WTC11 (cell line): ENCODE measurements around the gene HSPA1B. TPM values are rescaled to one million over a fixed set of nuclear protein-coding genes. Genes with fewer than 3 reads are reported as not detected.

ENCODE experiments used
- ATAC-seq: fragments of 200-7000 bp; cut with Tn5 transposase; 2 replicates; pipeline ENCODE4 v1.10.0; 2021; ENCODE audit warnings: mild to moderate bottlenecking, moderate library complexity
- CTCF ChIA-PET: fragments of 300-600 bp; sonication (Branson Sonifier 250); formaldehyde crosslinking; loops from one replicate; lab custom pipeline; 2021; ENCODE audit warnings: antibody characterized with exemption; lab: Charles Lee
- POLR2A ChIA-PET: fragments of 350-600 bp; sonication (Branson Sonifier 250); formaldehyde crosslinking; loops from one replicate; lab custom pipeline; 2021; ENCODE audit warnings: antibody characterized with exemption; lab: Charles Lee
- DNase-seq: peaks from one replicate; pipeline ENCODE4 v3.0.0; 2021; ENCODE audit warnings: low spot score
- H3K27ac Mint-ChIP-seq: 2 replicates; pipeline ENCODE4 v1.8.0; 2021; ENCODE audit warnings: mixed read lengths
- H3K27me3 Mint-ChIP-seq: 2 replicates; pipeline ENCODE4 v1.8.0; 2021; ENCODE audit warnings: low read depth, mild to moderate bottlenecking, moderate library complexity, mixed read lengths
- H3K36me3 Mint-ChIP-seq: 2 replicates; pipeline ENCODE4 v1.8.0; 2021; ENCODE audit warnings: mixed read lengths
- H3K4me1 Mint-ChIP-seq: 2 replicates; pipeline ENCODE4 v1.8.0; 2022; ENCODE audit warnings: mixed read lengths
- H3K4me3 Mint-ChIP-seq: 2 replicates; pipeline ENCODE4 v1.8.0; 2021; ENCODE audit warnings: mild to moderate bottlenecking, moderate library complexity, mixed read lengths
- H3K9me3 Mint-ChIP-seq: 2 replicates; pipeline ENCODE4 v1.8.0; 2021; ENCODE audit warnings: mixed read lengths
- CBFB ChIP-seq: sonication (generic); formaldehyde crosslinking; IDR thresholded peaks from 2 replicates; pipeline ENCODE4 v1.8.1; 2022; ENCODE audit warnings: mild to moderate bottlenecking, low read depth, missing genetic modification reagents
- EMX1 ChIP-seq: fragments of 250-450 bp; sonication (Bioruptor Pico); IDR thresholded peaks from 2 replicates; pipeline ENCODE4 v1.8.0; 2021; ENCODE audit warnings: mild to moderate bottlenecking
- FOXP1 ChIP-seq: sonication (generic); formaldehyde crosslinking; IDR thresholded peaks from 2 replicates; pipeline ENCODE4 v1.8.0; 2022; ENCODE audit warnings: missing genetic modification reagents, mild to moderate bottlenecking, moderate library complexity, borderline replicate concordance
- HMGA2 ChIP-seq: fragments of 250-450 bp; sonication (Bioruptor Pico); IDR thresholded peaks from 2 replicates; pipeline ENCODE4 v1.4.0; 2021; ENCODE audit warnings: mild to moderate bottlenecking, moderate library complexity
- NFATC4 ChIP-seq: fragments of 250-450 bp; sonication (Bioruptor Pico); IDR thresholded peaks from 2 replicates; pipeline ENCODE4 v1.9.0; 2021; ENCODE audit warnings: mild to moderate bottlenecking
- NFE2L1 ChIP-seq: sonication (generic); formaldehyde crosslinking; IDR thresholded peaks from 2 replicates; pipeline ENCODE4 v1.8.1; 2023; ENCODE audit warnings: missing genetic modification reagents
- NR3C1 ChIP-seq: sonication (generic); formaldehyde crosslinking; conservative IDR thresholded peaks from 2 replicates; pipeline ENCODE4 v1.8.1; 2023; ENCODE audit warnings: low read depth, mild to moderate bottlenecking, missing genetic modification reagents
- OVOL2 ChIP-seq: fragments of 250-450 bp; sonication (Bioruptor Pico); IDR thresholded peaks from 2 replicates; pipeline ENCODE4 v1.9.0; 2021; ENCODE audit warnings: mild to moderate bottlenecking, borderline replicate concordance
- PRRX2 ChIP-seq: fragments of 250-450 bp; sonication (Bioruptor Pico); IDR thresholded peaks from 2 replicates; pipeline ENCODE4 v1.8.0; 2021; ENCODE audit warnings: mild to moderate bottlenecking
- SMAD4 ChIP-seq: sonication (generic); formaldehyde crosslinking; IDR thresholded peaks from 2 replicates; pipeline ENCODE4 v1.8.0; 2022; ENCODE audit warnings: mild to moderate bottlenecking, missing genetic modification reagents
- ZNF232 ChIP-seq: sonication (generic); formaldehyde crosslinking; IDR thresholded peaks from 2 replicates; pipeline ENCODE4 v1.8.0; 2022; ENCODE audit warnings: mild to moderate bottlenecking, missing genetic modification reagents
- total RNA-seq: library from RNA; stranded (reverse); gene quantifications from 3 replicates; pipeline ENCODE4 v1.2.3, GENCODE V29; 2021
- TF ChIP-seq, protein P1 (sequence below): fragments of 250-450 bp; sonication (Bioruptor Pico); IDR thresholded peaks from 2 replicates; pipeline ENCODE4 v1.9.0; 2021; ENCODE audit warnings: mild to moderate bottlenecking
- TF ChIP-seq, protein P2 (sequence below): fragments of 250-450 bp; sonication (Bioruptor Pico); IDR thresholded peaks from 2 replicates; pipeline ENCODE4 v1.9.0; 2021; ENCODE audit warnings: mild to moderate bottlenecking, borderline replicate concordance

The HSPA1B gene
- total RNA-seq, 1 experiment from 2014 or later = 75.3 TPM

DNA sequence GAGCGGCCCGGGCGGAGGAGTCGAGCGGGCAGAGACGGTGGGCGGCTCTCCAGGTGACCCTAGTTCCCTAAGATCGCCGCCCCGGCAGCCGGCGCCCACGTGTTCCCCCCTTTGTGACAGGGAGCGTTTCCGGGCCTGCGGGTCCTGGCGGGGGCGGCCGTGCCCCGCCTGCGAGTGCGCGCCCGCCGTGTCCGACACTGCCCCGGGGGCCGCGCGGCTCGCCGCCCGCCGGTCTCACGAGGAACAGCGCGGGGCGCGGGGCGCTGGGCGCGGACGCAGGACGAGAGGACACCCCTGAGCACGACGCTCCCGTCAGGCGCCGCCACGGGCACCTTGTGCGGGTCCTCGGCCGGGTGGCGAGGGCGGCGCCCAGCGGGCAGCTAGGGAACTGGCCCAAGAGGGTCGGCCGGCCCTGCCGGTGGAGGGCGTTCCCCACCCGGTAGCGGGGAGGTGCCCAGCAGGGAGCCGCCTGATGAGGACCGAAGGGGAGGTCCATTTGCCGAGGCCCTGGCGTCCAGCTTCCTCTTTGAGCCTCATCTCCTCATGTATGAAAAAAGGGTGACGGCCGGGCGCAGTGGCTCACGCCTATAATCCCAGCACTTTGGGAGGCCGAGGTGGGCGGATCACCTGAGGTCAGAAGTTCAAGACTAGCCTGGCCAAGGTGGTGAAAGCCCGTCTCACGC is 31.8 kb upstream of the HSPA1B start, which contains the start of gene VARS1 (continued):
- TF ChIP-seq EMX1 (CRISPR knock-in tag) = peak; percentile 77
- TF ChIP-seq CBFB (CRISPR knock-in tag) = no peak
- no peak for TF ChIP-seq SMAD4 (CRISPR knock-in tag)
- peak; percentile 87 for TF ChIP-seq PRRX2
- no peak for TF ChIP-seq NFE2L1 (CRISPR knock-in tag)
- TF ChIP-seq, protein P1, sequence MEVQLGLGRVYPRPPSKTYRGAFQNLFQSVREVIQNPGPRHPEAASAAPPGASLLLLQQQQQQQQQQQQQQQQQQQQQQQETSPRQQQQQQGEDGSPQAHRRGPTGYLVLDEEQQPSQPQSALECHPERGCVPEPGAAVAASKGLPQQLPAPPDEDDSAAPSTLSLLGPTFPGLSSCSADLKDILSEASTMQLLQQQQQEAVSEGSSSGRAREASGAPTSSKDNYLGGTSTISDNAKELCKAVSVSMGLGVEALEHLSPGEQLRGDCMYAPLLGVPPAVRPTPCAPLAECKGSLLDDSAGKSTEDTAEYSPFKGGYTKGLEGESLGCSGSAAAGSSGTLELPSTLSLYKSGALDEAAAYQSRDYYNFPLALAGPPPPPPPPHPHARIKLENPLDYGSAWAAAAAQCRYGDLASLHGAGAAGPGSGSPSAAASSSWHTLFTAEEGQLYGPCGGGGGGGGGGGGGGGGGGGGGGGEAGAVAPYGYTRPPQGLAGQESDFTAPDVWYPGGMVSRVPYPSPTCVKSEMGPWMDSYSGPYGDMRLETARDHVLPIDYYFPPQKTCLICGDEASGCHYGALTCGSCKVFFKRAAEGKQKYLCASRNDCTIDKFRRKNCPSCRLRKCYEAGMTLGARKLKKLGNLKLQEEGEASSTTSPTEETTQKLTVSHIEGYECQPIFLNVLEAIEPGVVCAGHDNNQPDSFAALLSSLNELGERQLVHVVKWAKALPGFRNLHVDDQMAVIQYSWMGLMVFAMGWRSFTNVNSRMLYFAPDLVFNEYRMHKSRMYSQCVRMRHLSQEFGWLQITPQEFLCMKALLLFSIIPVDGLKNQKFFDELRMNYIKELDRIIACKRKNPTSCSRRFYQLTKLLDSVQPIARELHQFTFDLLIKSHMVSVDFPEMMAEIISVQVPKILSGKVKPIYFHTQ (CRISPR knock-in tag) = no peak
- TF ChIP-seq NFATC4 (CRISPR knock-in tag) = no peak
- no peak for TF ChIP-seq OVOL2

DNA sequence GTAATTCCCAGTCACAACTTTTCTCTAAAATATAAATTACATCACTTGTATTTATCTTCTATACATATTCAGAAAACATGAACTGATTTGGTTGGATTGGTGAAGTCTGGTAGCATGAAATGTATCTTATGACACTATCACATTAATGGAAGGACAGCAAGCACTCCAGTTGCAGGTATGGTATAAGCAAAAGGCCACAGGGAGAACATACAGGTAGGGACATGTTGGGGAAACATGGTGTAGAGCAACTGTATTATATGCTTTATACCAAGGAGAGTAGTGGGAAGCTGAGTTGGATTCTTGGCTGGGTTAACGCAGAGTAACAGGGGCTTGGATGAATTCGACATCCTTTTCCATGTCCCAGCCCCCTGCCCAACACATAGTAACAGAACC is 30.5 kb upstream of the HSPA1B start:
- Mint-ChIP-seq H3K27me3 (no peaks in the 10 kb centered on the region), H3K36me3 (peaks cover 21% of the 10 kb centered on the region), H3K4me3 (no peak overlapping the region), H3K4me1 (peaks cover 9% of the 10 kb centered on the region), H3K27ac (no peak overlapping the region; the same call in 1 of the 2 replicates), H3K9me3 (no peaks in the 10 kb centered on the region)
- DNase-seq (no peak), ATAC-seq (no peak)
- ChIA-PET POLR2A (interaction anchor here (0.7 to 2.6 kb wide), 2 partner anchors 18 to 37 kb away, joined by 3 to 18 read pairs; partner anchors contain the start of genes HSPA1A and HSPA1L), CTCF (interaction anchor here (0.8 to 2.5 kb wide), 6 partner anchors 18 to 155 kb away, joined by 3 to 21 read pairs (median 6); partner anchors contain the start of genes ABHD16A, HSPA1A, HSPA1L and MSH5)
- TF ChIP-seq, protein P2, sequence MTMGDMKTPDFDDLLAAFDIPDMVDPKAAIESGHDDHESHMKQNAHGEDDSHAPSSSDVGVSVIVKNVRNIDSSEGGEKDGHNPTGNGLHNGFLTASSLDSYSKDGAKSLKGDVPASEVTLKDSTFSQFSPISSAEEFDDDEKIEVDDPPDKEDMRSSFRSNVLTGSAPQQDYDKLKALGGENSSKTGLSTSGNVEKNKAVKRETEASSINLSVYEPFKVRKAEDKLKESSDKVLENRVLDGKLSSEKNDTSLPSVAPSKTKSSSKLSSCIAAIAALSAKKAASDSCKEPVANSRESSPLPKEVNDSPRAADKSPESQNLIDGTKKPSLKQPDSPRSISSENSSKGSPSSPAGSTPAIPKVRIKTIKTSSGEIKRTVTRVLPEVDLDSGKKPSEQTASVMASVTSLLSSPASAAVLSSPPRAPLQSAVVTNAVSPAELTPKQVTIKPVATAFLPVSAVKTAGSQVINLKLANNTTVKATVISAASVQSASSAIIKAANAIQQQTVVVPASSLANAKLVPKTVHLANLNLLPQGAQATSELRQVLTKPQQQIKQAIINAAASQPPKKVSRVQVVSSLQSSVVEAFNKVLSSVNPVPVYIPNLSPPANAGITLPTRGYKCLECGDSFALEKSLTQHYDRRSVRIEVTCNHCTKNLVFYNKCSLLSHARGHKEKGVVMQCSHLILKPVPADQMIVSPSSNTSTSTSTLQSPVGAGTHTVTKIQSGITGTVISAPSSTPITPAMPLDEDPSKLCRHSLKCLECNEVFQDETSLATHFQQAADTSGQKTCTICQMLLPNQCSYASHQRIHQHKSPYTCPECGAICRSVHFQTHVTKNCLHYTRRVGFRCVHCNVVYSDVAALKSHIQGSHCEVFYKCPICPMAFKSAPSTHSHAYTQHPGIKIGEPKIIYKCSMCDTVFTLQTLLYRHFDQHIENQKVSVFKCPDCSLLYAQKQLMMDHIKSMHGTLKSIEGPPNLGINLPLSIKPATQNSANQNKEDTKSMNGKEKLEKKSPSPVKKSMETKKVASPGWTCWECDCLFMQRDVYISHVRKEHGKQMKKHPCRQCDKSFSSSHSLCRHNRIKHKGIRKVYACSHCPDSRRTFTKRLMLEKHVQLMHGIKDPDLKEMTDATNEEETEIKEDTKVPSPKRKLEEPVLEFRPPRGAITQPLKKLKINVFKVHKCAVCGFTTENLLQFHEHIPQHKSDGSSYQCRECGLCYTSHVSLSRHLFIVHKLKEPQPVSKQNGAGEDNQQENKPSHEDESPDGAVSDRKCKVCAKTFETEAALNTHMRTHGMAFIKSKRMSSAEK (CRISPR knock-in tag) = no peak
- no peak for TF ChIP-seq ZNF232 (CRISPR knock-in tag)

DNA sequence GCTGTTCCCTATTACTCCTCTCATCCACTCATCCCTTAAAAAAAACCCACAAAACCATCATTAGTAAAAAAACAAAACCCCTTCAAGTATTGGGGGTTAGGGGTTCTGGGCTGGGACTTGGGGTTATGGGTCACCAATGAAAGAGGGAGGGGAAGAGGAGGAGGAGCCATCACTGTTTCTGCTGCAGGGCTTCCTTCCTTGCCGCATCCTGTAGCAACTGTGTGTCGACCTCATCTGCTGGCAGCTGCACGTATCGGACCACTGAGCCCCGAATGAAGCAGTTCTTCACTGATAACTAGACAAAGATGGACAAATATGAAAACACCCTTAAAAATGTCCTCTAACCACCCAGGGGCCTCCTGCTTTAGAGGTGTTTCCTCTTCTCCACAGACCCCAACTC is 29.9 kb upstream of the HSPA1B start:
- peaks cover 9% of the 10 kb centered on the region for H3K4me1 Mint-ChIP-seq
- no peak overlapping the region for H3K4me3 Mint-ChIP-seq
- ATAC-seq = no peak
- DNase-seq = no peak
- H3K36me3 Mint-ChIP-seq = peaks cover 19% of the 10 kb centered on the region
- no peaks in the 10 kb centered on the region for H3K9me3 Mint-ChIP-seq
- no peaks in the 10 kb centered on the region for H3K27me3 Mint-ChIP-seq
- H3K27ac Mint-ChIP-seq = no peak overlapping the region
- POLR2A ChIA-PET = no interaction called here
- TF ChIP-seq, protein P2 (CRISPR knock-in tag) = no peak
- TF ChIP-seq EMX1 (CRISPR knock-in tag) (no peak), FOXP1 (CRISPR knock-in tag) (no peak), HMGA2 (no peak), NR3C1 (CRISPR knock-in tag) (no peak)
- CTCF ChIA-PET = no interaction called here
